MM.1S (cell line): Measurements from ENCODE around the gene ROBO2.

Experiments used
- CTCF ChIP-seq: fragments of 300-600 bp; sonication (generic); IDR thresholded peaks from 2 replicates; pipeline ENCODE4 v1.5.1; 2016; ENCODE audit warnings: antibody characterized with exemption, low read length, mixed read lengths
- EZH2phosphoT487 ChIP-seq: fragments of 300-600 bp; sonication (generic); IDR thresholded peaks from 2 replicates; pipeline ENCODE4 v1.6.1; 2018; ENCODE audit warnings: antibody characterized with exemption, low read length

GRCh38 chr3:77304700-77305021 is 264.8 kb downstream of the ROBO2 start:
- TF ChIP-seq CTCF (no peak), EZH2phosphoT487 (no peak)
